LNCaP clone FGC (cell line): ENCODE measurements around the gene NKIRAS2.

Source experiments
- DNase-seq: peaks from one replicate; pipeline ENCODE4 v3.0.0-alpha.2; 2011; ENCODE audit warnings: low read depth
- H3K4me3 ChIP-seq: 2 replicates; pipeline ENCODE4 v1.5.1; 2011; ENCODE audit warnings: mild to moderate bottlenecking, low read depth, low read length, control low read depth
- TF ChIP-seq, protein P1 (sequence below): IDR thresholded peaks from 2 replicates; pipeline ENCODE4 v1.5.1; 2012; ENCODE audit warnings: mild to moderate bottlenecking; ENCODE audit not compliant: control insufficient read depth, insufficient read depth; ENCODE audit errors: extremely low read depth

NKIRAS2 gene

DNA sequence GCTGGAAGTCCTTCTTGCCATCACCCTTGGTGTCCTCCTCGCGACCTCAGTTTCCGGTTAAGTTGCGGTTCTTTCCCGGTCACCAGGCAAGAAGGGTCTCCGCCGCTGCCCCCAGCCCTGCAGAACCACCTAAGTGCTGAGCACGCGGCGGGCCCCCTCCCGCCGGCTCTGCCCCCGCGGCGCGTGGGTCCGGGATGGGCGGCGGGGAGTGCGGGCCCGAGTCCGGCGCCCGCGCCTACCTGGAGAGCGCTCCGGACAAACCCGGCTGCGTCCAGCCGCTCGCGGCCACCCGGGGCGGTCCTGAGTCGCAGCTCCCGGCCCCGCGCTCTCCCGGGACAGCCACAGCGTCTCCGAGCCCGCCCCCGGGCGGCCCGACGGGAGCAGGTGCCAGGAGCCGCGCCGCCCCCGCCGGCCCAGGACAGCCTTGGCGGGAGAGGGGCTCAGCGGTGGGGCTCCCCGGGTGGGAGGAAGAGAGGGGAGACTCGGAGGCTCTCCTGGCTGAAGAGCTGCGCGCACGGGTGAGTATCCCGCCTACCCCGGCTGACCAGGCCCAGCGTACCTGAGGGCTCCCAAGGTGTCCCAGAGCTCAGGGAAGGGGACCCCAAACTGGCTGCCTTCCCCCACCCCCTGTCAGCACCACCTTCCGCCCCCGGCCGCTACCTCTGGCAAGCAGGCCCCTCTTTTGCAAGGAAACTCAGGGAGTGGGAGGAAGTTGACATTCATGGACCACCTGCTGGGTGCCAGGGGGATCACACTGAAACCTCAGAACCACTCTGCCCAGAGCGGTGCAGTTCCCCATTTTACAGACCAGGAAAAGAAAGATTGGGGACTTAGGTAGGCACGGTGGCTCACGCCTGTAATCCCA is 52.7 kb downstream of the NKIRAS2 start:
- no peak for DNase-seq
- TF ChIP-seq, protein P1, sequence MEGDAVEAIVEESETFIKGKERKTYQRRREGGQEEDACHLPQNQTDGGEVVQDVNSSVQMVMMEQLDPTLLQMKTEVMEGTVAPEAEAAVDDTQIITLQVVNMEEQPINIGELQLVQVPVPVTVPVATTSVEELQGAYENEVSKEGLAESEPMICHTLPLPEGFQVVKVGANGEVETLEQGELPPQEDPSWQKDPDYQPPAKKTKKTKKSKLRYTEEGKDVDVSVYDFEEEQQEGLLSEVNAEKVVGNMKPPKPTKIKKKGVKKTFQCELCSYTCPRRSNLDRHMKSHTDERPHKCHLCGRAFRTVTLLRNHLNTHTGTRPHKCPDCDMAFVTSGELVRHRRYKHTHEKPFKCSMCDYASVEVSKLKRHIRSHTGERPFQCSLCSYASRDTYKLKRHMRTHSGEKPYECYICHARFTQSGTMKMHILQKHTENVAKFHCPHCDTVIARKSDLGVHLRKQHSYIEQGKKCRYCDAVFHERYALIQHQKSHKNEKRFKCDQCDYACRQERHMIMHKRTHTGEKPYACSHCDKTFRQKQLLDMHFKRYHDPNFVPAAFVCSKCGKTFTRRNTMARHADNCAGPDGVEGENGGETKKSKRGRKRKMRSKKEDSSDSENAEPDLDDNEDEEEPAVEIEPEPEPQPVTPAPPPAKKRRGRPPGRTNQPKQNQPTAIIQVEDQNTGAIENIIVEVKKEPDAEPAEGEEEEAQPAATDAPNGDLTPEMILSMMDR, result no peak
- H3K4me3 ChIP-seq, result no peak overlapping the region
